HUDEP-2 (cell line): ENCODE data around the gene MYMK.

Experiments
- DNase-seq, 76 experiments: peaks; one replicate each; lab custom pipeline; 2025; ENCODE audit not compliant: unreplicated experiment in 76 of 76; lab: John Stamatoyannopoulos, UW

The MYMK gene

DNA sequence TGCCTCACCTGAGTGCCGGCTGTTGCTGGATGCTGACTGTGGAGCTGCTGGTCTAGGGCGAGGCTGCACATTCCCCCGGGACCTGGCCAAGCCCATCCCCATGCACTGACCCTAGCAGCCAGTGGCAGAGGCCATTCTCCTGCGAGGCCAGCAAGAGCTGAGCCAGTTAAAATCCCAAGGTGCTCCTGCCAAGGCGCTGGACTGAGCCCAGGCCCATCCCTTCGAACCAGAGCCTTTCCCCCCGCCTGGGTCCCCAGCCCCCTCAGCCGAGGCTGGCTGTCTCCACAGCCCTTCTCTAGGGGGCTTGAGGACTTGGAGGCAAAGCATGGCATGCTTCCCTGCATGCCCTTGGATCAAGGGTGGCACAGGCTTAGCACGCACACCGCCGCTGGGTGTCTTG is 11.3 kb upstream of the MYMK start:
- DNase-seq: no peak

DNA sequence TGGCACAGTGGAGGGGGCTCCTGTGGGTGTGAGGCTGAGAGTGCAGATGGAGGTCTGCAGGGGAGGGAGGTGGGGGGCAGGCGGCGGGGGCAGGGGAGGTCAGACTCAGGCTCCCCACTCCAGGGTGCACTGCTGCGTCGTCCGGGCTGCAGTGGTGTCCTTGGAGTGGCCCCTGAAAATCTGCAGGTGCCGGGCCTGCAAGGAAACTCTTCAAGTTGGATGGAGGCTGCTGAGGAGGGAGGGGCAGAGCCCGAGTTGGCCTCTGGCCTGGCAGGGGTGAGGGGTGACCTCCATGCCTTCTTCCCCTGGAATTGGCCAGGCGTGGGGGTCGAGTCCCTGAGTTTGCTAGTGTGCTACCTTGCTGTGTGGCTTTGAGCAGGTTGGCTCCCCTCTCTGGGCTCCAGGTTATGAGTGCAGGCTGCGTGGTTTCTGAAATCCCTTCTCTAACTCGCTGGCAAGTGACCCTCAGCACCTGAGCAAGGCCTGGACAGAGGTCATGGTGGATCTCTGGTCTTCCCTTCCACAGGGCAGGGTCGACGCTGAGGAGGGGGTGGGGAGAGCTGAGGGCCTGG is 10.6 kb upstream of the MYMK start:
- no peak for DNase-seq

DNA sequence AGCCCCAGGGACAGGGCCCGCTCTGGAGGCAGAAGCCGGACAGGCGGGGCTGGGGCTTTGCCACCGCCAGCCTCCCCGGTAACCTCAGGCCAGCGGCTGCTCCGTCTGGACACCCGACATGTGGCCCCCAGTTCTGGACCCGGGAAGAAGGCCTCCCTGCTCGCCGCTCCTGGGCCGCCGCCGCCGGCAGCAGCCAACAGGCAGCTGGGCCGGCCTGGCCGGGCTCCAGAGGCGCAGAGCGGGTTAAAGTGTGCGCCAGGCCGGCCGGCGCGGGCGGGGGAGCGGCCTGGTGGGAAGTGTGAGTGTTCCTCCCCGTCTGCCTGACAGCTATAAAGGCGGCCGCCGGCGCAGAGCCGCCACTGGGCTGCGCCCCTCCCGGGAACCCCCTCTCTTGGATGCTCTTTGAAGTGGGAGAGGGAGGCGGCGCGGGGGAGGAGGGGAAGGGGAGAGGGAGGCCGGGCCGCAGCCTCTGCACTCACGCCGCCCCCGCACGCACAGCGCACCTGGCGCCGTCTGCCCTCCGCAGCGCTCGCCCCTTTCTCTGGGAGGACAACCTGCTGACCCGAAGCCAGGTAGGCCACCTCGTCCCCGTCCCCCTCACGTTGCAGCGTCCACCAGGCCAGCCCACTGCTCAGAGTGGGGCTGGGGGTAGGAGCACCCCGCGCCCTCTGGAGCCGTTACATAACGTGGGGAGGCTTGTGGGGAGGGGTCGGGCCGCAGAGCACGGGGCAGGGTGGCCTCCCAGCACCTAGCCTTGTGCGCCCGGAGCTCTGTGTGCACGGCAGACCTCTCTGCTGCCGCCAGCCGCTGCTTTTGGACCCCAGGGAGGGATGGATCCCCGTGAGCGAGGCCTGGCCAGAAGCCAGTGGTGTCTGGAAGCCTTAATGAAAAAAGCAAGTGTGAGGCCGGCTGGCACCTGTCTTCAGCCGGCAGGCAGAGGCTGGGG is 9.9 kb upstream of the MYMK start, which contains the start of gene ADAMTSL2:
Gene ADAMTSL2, plus strand, starts transcription at position 359 of the 946 bp plus-strand sequence. CDS start 2,009 bp downstream, outside the sequence.
- peak in 57 of 76 experiments; percentile 12 to 79 (median 47) for DNase-seq

DNA sequence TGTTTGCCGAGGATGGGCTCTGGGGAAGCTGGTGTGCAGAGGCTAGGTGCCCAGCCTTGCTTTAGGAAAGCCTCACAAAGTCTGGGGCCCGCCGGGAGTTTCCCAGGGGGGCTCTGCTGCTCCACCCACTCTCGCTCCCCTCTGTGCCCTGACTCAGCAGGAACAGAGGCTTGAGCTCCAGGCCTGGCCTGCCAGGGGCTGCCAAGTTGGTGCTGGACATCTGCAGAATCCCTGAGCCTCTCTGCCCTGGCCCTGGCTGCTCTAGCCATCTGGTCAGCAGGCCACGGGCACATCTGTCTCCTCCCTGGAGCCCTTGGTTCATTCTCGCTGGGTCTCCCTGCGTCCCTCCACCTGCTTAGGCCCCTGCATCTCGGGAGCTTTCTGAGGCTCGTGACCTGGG is 9.1 kb upstream of the MYMK start:
- no peak for DNase-seq

DNA sequence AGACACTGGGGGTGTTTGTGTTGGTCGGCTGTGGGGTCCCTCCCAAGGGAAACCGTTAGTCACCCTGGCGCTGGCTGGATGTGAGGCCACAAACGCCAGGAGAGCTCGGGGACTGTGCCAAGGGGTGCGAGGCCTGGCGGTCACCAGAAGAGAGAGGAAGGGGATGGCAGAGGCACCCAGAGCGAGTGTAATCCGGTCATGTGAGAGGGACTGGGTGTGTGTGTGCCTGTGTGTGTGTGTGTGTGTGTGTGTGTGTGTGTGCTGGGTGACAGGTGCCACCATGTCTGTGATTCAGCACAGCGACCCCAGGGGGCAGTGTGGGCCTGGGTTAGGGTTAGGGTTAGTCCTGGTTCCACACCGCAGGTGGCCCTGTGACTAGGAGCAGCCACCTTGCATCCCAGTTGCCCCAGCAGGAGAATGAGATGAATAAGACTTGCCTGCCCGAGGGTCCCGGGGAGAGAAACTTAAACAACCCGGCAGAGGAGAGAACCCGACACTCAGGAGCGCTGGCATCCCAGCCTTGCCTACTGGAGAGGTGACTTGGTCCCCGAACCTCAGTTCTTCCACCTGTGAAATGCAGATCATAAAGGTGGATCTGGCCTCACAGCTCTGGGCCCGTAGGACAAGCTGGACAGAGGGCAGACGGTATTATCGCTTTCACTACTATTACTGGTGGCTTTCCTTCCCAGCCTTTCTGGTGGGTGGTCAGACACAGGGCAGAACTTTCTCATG is 8.3 kb upstream of the MYMK start:
- DNase-seq: peak in 74 of 76 experiments; percentile 26 to 89 (median 77)

DNA sequence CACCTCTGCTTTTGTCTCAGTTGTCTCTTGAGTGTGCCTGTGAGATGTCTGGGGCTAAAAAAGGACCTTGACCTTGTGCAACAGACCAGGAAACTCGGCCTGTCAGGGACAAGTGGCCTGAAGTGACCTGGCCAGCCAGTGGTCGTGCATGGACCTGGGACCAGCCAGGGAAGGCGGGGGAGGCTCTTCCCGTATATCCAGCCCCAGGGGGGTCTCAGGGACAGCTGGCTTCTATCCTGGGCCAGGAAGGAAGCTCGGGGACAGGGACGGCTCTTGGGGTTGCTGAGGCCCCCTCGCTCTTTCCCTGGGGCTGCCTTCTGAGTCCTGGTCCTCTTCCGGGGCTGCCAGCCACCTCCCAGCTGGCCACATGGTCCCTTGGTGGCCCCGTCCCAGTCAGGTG is 6.5 kb upstream of the MYMK start:
- DNase-seq: no peak

DNA sequence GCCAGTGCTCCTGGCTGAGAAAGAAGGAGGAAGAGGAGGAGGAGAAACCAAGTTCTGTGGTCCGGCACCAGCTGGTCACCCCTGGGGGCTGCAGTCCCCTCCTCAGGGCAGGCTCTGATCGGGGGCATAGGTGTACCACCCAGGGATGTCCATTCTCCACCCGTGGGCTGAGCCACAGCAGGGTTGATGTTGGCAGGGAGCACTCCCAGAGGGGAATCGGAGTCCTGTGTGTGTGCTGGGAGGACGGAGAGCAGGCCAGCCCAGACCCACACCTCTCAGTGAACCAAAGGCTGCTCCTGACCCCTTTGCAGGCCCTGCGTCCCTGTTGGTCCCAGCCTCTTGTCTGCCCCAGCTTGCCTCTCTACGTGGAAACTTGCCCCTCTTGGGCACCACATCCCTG is 5.1 kb upstream of the MYMK start:
- DNase-seq: no peak

DNA sequence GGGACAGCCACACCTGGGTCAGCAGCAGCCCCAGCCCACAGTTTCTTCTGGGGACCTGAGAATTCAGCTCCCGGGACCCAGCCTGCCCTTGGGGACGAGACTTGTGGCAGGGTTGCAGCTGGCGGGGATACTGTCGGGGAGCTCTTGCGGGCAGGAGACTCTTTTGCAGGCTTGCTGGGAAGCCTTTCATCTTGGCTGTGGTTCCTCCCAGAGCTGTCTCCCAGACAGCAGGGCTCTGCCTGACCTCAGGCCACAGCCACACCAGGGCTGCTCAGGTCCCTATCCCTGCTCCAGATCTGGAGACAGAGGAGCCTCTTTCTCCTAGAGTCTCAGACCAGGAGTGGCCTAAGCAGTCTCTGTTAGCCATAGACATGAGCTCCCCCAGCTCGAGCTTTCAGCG is 4.7 kb upstream of the MYMK start:
- no peak for DNase-seq

DNA sequence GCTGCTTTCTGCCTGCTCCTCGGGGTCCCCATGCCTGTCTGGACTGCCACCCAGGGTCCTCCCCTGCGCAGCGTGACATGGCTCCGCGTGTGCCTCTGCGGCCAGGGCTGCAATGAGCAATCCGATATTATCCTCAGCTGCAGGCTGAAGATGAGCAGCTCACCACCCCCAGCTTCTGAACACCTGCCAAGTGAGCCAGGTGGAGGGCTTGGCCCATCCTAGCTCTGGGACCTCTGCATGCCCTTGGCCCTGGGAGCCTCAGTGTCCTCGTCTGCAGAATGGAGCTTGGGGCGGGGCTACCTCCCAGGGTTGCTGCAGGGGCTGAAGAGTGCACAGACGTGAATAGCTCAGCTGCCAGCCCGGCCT is 4.1 kb upstream of the MYMK start:
- DNase-seq: peak in 2 of 76 experiments; percentile 8 to 20

DNA sequence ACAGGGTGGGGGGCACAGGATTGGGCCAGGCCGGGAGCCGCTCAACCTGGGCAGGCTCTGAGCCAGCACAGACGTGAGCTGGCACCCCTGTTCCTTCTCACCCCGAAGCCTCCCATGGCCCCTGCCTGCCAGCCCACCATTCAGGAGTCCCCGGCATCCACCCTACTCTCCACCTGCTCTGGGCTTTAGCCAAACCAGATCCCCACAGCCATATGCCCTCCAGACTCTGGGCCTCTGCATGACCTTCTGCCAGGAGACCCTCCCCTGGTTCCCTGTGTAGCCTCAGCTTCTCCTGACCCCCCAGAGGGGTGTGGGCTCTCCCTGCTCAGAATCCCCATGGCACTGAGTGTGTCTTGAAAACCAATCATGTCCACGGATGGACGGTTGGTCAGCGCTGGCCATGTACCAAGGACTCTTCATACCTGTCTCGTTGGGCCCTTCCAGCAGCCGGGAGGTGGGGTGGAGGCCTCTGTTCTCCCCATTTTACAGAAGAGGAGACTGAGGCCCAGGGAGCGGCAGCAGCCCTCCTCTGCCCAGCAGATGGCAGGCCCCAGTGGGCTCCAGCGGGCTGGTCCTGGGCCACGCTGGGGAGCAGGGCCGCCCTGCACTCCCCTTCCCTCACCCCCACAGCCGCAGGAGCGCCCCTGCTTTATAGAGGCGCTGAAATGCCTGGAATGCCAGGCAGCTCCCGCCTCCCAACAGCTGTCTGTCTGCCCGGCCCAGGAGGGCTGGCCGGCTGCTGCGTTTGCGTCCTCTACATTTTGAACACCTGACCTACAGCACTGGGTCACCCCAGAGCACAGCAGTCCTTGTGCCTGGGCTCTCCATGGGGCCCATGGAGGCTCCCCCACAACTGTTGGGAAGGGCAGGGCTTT is 3.5 kb upstream of the MYMK start:
- no peak for DNase-seq

DNA sequence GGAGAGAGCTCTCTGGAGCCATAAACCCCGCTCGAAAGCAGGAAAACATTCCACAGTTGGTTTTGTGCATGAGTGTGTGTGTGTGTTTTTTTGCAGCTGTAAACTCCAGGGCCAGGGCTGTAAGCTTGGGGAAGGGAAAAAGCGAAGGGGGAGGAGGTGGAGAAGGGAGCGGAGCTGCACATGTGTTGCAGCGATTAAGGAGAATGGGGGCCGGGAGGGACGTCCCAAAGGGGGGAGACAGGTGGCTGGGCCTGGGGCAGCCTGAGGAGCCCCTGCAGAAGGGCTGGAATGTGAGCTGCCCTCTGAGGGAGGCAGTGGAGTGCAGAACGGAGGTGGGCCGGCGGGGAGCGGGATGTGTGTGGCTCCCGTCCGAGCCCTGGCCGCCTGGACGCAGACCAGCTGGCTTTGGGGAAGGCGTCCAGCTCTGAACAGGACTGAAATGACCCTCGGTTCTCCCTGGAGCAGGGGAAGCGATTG is 2.7 kb upstream of the MYMK start:
- no peak for DNase-seq

DNA sequence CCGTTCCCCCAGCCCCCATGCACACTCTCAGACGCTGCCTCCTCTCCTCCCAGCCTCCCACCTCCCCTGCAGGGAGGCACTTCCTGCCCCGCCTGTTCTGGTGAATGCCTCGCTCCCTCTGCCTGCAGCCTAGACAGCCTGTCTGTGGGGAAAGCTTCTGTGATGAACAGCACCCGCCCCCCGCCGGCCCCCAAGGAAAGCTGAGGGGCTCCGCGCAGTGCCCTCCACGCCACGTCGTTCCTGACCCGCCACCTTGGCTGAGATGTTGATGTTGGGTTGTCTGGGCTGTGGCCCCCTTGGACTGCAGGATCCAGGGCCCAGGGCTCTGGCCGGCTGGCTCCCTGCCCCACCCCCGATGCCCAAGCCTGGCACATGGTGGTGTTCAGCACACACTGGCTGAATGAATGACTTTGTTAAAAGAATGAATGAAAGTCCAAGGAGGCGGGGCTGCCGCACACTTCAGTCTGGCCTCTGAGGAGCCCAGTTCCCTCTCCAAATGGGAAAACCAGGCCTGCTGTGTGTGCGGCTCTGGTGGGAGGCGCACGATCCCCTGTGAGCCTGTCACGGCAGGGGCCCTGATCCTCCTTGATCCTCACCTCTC is 2.1 kb upstream of the MYMK start:
- DNase-seq: peak in 6 of 76 experiments; percentile 9 to 23 (median 16)

DNA sequence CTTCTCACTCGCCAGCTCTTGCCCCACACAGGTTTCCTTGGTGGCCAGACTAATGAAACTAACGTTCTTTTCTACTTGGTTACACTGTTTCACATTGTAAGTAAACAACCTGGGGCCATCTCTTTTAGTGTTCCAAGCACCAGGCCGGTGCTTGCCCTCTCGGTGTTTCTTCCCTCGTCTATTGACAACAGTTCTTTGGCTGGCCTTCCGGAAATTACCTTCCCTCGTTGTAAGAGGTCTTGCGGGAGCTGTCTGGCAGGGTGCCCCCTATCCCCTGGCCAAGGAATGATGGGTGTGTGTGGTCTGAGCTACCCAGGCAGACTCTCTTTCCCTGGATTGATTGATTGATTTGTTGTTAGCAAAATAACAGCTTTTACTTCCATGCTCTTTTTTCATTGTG is 918 bp upstream of the MYMK start:
- DNase-seq: no peak

DNA sequence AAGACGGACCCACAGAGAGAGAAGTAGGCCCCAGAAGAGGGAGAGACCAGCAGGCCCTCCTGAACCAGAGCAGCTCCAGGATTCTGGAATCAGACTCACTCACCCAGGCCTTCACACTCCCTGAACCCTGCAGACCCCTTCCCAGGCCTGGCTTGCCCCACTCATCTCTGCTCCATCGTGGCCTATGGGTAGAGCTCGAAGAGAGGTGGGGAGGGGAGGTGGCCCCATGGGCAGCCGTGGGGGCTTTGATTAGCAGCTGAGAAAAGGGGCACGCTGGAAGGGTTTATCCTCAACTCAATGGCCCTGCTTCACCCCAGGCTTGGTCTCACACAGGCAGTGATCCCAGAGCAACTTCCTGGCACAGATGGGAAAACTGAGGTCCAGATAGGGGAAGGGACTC is 613 bp downstream of the MYMK start:
- DNase-seq: no peak

DNA sequence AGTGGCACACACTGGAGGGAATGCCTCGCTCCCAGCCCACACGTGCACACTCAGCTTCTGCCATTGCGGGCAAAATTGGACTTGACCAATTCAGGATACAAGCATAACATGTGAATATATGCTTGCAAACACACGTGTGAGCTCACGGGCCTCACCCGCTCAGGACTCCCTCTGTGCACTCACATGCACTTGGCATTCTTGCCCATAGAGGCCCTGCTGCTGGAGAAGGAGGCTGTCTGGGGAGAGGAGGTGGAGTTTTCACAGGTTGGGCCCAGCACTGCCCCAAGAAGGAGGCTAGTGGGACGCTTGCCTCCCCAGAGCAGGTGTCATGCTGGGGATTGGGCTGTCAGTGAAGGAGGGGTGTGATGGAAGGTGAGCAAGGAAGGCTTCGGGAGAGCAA is 1.7 kb downstream of the MYMK start:
- DNase-seq: peak in 4 of 76 experiments; percentile 23 to 43 (median 28)

DNA sequence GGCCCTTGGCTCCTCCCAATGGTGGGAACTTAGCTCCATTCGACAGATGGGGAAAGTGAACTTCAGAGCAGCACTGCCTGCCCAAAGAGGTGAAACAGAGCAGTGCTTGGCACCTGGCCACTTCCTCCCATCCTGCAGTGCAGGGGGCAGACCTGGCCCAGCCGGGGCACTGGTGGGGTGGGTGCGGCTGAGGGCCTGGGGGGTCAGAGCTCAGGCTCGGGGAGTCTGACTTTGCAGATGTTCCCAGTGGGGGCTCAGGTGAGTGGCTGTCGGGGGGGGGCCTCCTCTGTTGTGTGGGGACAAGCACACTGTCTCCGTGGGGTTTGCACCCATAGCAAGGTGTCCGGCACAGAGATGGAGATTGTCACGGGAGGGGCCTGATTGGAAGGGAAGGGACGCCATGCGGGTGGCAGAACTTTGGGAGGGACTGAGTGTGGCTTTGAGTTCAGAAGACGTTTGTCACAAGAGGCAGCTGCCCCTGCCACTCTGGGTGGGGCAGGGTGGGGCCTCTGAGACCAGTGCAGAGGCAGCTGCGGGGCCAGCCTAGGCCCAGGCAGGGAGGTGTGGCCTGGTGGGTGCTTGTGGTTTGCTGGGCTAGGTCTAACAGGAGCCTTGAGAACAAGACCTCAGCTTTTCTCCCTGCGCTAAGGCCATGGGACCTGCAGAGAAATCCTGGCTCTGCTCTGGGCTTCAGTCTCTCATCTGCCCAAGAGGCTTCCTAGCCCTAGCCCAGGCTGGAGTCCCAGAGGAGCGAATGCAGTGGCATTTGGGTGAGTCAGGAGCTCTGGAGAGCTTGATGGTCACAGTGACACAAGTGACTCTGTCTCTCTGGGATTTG is 2.5 kb downstream of the MYMK start:
- peak in 75 of 76 experiments; percentile 23 to 93 (median 85) for DNase-seq

DNA sequence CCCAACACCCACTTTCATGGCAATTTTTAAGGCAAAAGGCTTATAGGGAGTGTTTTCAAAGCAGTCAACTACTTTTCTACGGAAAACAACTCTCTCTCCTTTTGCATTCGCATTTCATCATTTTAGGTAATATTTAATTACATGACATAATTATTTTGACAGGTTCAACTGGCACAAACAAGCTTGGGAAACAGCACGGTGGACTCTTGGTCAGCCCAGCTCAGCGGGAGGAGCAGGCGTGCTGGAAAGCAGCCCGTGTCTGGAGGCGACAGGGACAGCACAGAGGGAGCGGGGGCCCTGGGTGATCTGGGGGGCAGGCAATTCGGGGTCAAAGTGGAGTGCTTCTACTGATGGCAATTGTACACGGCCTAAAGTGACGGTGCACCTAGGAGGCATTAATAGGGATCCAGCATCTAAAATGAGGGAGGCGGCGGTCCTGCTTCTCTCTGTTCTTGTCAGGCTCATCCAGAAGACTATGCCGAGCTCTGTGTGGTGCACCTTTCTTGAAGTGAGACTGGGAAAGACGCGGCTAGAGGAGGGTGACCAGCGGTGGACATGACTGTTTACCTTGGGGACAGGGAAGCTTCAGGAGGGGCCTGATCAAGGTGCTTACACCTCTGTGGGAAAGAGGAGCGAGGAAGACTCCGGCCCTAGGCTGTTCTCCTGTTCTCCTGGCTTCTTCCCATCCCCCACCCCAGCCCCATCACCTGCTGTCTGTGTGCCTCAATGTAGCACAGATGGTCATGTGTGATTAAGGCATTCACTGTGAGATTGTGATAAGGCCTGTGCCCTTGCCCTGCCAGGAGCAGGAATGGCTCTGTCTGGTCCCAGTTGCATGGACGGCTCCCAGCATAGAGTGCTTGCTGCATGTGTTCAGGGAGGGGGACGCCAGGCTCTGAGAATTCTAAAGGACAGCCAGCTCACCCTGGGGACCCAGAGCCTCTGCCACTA is 3.4 kb downstream of the MYMK start:
- DNase-seq: peak in 69 of 76 experiments; percentile 15 to 81 (median 56)
